HG03066 (cell line): ENCODE measurements around the gene SLC38A2.
A peak's percentile ranks its signal among the peaks of the same experiment; 100 is the strongest.

Experiments used
- ATAC-seq: cut with Tn5 transposase; IDR thresholded peaks from one replicate; pipeline ENCODE4 v1.9.1; 2021; ENCODE audit warnings: low read depth; ENCODE audit not compliant: unreplicated experiment

Gene SLC38A2

GRCh38 chr12:46377678-46378077, 5.1 kb upstream of the SLC38A2 start:
- no peak for ATAC-seq

GRCh38 chr12:46376579-46376978, 4.0 kb upstream of the SLC38A2 start:
- no peak for ATAC-seq

DNA sequence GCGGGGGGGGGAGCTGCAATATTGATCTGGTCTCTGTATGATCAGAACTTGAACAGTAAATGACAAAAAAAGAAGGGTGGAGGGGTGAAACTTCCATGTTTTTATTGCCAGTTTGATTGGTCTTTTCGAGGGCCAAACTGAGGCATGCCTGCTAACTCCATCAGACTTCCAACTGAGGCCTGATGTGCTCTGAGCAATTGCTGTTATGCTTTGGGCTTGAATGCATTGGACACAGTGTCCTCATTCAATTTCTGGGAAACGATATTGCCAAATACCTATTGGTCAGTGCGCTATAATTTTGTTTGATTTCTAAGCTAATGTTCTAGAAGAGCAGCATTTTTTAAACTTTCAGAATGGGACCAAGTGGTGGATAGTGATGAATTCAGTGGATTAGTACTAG, 2.1 kb upstream of the SLC38A2 start:
- ATAC-seq: no peak

DNA sequence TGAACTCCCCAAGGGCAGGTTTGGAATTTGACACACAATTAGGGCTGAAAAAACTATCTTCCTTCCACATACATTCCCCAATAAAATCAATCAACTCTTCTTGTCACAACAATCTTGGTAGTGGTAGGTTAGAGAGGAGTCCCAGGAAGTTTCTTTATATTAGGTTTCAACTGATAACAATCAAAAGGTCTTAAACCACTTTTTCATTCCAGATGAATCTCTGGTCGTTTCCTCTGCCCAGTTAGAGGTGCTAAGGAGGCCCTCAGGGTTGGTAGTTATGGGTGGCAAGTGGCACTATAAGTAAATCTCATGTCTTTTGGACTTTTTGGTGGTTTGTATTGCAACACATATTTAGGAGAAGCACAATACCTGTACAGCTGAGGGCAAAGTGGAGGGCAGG, 1.7 kb upstream of the SLC38A2 start:
- ATAC-seq: no peak

DNA sequence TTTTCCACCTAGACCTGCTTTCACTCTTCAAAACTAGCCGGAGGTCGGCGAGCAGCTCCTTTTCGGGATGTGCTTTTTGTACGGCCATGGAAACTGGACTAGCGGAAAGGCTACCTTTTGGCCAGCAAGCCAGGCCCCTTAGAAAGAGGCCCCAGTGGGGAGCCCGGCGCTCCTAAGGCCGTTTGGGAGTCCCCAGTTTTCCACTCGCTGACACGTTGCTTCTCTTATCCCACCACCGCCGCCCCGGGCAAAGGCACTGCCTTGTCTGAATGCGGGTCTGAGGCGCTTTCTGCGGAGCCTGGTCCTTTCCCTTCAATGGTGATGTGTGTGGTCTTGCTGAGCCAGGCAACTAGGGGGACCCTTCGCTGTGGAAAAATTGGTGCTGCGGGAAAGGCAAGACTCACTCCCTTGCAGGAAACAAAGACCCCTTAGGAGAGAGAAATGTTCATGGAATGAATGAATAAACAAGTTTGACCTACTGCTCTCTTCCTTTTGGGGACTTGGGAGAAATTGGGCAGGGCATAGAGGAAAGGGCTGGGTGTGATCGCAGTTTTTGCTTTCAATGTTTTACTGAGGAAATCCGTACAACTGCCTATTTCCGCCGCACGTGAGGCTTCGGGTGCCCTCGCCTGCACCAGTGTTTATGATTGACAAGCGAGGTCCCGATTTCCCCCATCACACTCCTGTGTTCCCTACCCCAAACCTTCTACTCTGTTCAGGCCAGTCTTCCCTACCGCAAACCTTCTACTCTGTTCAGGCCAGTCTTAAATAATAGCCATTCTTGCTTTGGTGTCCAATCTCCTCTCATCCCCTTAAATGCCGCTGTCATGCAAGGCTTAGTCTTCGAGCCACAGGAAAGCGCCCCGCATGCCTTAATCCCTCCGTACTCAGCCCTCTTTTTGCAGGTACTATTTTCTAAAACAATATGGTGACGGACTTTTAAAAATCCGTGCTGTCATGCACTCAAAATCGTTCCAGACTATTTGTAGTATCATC, 1.0 kb upstream of the SLC38A2 start:
- no peak for ATAC-seq

- ATAC-seq: peak; percentile 13
These were observed 642 bp downstream of the SLC38A2 start for GRCh38 chr12:46371718-46372543.

- ATAC-seq: peak; percentile 47
These were observed 1.5 kb downstream of the SLC38A2 start for GRCh38 chr12:46370792-46371717.

DNA sequence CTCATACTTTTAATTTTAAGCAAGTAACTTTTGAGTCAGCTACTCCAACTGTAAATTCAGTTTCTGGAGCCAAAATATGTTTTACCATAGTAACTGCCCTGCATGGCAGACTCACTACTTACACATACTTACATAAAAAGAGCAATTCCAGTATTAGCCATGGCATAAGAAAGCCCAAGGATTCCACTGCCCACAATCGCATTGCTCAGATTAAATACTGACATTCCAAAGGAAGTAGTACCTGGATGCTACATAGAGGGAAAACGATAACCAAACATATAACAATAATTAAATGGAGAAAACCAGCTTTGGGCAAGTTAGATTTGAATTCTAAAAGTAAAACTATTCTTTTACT, 2.2 kb downstream of the SLC38A2 start:
- ATAC-seq: no peak

DNA sequence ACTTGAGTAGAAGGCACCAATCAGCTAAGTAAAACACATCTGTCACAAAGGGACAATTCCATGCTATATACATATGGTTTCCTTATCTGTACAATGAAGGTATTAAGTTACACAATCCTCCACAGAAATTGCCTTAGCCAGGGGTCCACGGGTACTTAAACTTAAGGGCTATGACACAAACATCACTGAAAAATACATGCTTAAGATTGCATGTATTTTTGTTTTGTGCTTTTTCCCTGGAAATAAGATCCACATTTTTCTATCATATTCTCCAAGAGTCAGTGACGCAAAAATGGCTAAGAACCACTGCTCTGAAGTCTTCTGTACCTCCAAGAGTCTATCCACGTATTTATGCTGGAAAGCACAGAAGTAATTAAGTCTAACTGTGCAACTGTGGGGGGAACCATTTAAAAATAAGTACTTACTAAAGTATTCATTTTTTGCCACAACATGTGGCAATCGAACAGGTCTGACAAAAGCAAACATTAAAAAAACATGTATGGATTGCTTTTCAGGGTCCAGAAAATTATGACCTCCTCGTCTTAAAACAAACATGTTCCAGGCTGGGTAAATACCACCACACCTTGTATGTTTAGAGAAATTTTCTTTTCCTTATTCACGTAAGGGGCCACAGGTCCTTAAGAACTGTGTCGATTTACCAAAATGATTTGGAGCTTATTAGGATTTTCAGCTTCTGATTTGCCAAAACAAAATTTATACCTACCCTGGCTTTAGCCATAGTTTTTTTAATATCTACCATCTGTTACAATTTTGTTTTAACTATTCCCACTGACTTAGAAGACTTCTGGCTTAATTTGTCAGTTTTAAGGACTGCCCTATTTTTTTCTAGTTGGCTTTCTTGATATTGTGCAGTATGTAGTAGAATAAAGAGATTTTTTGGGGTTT, 2.8 kb downstream of the SLC38A2 start:
- ATAC-seq: no peak

DNA sequence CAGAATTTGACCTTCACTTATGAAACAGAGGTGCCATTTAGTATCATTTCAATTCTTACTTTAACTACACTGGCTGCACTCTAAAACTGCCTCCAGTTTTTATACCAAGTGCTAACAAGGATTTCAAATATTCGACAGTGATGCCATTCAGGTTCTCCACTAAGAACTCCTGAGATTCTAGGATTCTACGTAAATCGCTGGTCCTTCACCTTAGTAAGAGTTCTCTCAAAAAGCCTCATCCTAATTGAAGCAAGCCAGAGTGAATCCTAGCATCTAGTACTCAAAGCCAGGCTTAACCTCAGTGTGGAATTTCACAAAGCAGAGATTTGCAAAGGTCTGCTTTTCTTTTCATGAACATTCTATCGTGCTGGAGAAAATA, 3.5 kb downstream of the SLC38A2 start:
- ATAC-seq: no peak

DNA sequence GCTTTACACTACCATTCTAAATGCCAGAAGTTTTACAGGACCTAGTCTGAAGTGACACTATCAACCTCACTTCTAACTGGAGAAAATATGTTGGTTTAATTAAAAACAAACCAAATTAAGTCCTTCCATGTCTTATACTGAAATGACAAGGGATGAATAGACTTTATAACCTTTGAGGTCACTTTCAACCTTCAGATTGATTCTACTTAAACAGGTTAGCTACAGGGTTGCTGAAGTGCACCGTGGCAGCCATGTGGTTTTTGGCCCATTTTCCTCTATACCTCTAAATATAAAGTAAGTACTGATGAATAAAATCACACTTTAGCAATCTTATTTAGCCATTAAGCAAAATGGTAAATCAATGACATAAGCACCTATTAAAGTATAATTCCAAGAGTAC, 3.9 kb downstream of the SLC38A2 start:
- no peak for ATAC-seq

DNA sequence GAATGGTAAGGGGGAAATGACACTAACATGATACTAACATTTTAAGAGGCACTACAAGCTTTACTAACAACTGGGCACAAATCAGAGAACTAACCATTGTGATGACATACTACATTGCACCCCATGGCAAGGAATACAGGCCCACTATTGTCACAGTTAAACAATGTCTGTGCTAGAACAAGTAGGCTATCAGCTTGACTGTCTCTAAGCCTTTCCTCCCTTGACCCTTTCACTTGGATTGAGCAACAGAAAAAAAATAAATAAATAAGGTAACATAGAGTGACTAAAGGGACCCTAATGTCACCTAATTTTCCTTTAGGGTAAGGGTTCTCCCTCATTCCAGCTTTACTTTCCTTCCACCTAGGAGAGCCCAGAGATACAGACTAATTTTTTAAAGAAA, 4.4 kb downstream of the SLC38A2 start:
- ATAC-seq: no peak

DNA sequence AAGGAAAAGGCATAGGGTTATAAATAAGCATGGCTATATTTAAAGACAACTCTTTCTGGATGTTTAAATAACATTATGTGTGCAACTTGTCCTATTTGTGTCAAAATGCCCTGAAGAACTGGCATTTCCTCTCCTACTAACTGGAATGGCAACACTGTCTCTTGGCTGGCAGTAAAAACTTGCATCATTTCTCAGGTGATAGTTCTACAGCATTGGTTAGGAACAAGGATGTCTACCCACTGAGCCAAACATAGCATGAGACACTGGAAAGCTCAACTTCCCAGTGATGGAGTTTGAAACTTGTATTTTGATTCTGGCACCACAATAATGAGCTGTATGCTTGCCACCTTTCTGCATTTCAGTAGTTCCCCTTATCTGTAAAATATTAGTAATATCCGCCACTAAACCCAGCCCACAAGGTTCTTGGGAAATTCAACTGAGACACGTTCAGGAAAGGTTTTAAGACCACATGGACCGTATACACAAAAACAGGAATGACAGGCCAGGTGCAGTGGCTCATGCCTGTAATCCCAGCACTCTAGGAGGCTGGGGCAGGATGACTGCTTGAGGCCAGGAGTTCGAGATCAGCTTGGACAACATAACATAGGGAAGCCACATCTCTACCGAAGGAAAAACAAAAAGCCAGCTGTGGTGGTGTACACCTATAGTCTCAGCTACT, 5.1 kb downstream of the SLC38A2 start:
- no peak for ATAC-seq

GRCh38 chr12:46366771-46367170, 5.8 kb downstream of the SLC38A2 start:
- no peak for ATAC-seq

- no peak for ATAC-seq
These were observed 6.6 kb downstream of the SLC38A2 start for GRCh38 chr12:46365951-46366379.

GRCh38 chr12:46364777-46365580, 7.6 kb downstream of the SLC38A2 start:
- no peak for ATAC-seq

DNA sequence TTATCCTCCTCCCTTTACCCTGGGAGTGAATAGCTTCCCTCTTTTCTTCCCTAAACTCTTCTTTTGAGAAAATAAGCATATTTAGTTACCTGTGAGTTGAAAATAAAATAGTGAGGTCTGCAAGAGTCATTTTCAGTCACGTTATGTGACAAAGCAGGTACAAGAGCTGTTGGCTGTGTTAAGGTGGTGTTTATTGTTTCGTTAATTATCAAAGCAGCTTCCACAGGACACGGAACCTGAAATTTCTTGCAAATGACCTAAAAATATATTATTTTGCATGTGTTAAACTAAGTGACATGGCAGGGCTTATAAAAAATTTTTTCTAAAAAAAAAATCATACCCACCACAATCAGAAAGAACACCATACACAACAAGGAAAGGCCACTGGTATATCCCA, 8.3 kb downstream of the SLC38A2 start:
- no peak for ATAC-seq
